Natural killer cell (primary cell): ENCODE data around the gene RSBN1L. TPM values are rescaled to one million over a fixed set of nuclear protein-coding genes. Genes with fewer than 3 reads are reported as not detected.
A peak's percentile ranks its signal among the peaks of the same experiment; 100 is the strongest.

Experiments used
- ATAC-seq, 3 donors: fragments of 150-1000 bp in 2 of 3; fragments of 200-7000 bp in 1 of 3; cut with Tn5 transposase; 1 replicate in 1 of 3; 2 replicates in 2 of 3; pipeline ENCODE4 v1.10.0; 2021; ENCODE audit warnings: mild to moderate bottlenecking in 2 of 3, moderate library complexity in 2 of 3
- DNase-seq, 2 donors: peaks; one replicate each; pipeline versions ENCODE4 v3.0.0 to v3.0.0-alpha.2; 2013 to 2021; ENCODE audit warnings: mixed read lengths in 1 of 2
- H3K27ac ChIP-seq: one replicate; pipeline ENCODE4 v1.5.1; 2013; ENCODE audit warnings: mild to moderate bottlenecking, low read length
- H3K27me3 ChIP-seq: one replicate; pipeline ENCODE4 v1.6.1; 2013; ENCODE audit warnings: low read length; ENCODE audit not compliant: control insufficient read depth, insufficient read depth
- H3K36me3 ChIP-seq: one replicate; pipeline ENCODE4 v1.6.1; 2013; ENCODE audit warnings: low read length; ENCODE audit not compliant: control insufficient read depth, insufficient read depth
- H3K4me1 ChIP-seq: one replicate; pipeline ENCODE4 v1.6.1; 2013; ENCODE audit warnings: low read length; ENCODE audit not compliant: control insufficient read depth, insufficient read depth
- H3K4me3 ChIP-seq: one replicate; pipeline ENCODE4 v1.5.1; 2013; ENCODE audit warnings: low read length
- H3K9me3 ChIP-seq: one replicate; pipeline ENCODE4 v1.6.1; 2013; ENCODE audit warnings: low read length; ENCODE audit not compliant: control insufficient read depth, insufficient read depth
- H3K27ac Mint-ChIP-seq, 2 donors: one replicate each; pipeline ENCODE4 v1.8.0; 2022; ENCODE audit warnings: mild to moderate bottlenecking in 2 of 2, mixed read lengths in 2 of 2, moderate library complexity in 1 of 2
- H3K27me3 Mint-ChIP-seq, 2 donors: one replicate each; pipeline ENCODE4 v1.8.0; 2022; ENCODE audit warnings: low read depth in 2 of 2, mixed read lengths in 2 of 2
- H3K36me3 Mint-ChIP-seq: one replicate; pipeline ENCODE4 v1.8.0; 2022; ENCODE audit warnings: mixed read lengths
- H3K4me1 Mint-ChIP-seq, 2 donors: one replicate each; pipeline ENCODE4 v1.8.0; 2022; ENCODE audit warnings: mixed read lengths in 2 of 2
- H3K4me3 Mint-ChIP-seq: one replicate; pipeline ENCODE4 v1.8.0; 2022; ENCODE audit warnings: mild to moderate bottlenecking, moderate library complexity, mixed read lengths
- H3K9me3 Mint-ChIP-seq, 2 donors: one replicate each; pipeline ENCODE4 v1.8.0; 2022; ENCODE audit warnings: mixed read lengths in 2 of 2
- WGBS: methylation state at CpG from one replicate; pipeline ENCODE4 v1.1.7; 2013; ENCODE audit warnings: missing lambda C conversion rate; ENCODE audit not compliant: insufficient coverage; 5-methylcytosine and 5-hydroxymethylcytosine counted together
- intact Hi-C: fragments of 100-400 bp; cut with micrococcal nuclease; formaldehyde crosslinking; loops from one replicate; pipeline ENCODE4 v1.14.2; 2022
- total RNA-seq, 4 donors: library from RNA; stranded (reverse); fragments of 120-200 nt in 1 of 4; gene quantifications; one replicate each; pipeline versions ENCODE4 v1.2.3 to v1.2.4, GENCODE V29; 2013 to 2022
- TF ChIP-seq, protein P1 (sequence below): fragments of 200-600 bp; IDR thresholded peaks from one replicate; pipeline ENCODE4 v1.8.0; 2022; ENCODE audit warnings: antibody characterized with exemption

The RSBN1L gene
- total RNA-seq, 3 donors from 2014 or later (not counting 1 experiment from before 2014, with no cell fraction given): 23.9 to 34.4 (median 33.4) TPM

DNA sequence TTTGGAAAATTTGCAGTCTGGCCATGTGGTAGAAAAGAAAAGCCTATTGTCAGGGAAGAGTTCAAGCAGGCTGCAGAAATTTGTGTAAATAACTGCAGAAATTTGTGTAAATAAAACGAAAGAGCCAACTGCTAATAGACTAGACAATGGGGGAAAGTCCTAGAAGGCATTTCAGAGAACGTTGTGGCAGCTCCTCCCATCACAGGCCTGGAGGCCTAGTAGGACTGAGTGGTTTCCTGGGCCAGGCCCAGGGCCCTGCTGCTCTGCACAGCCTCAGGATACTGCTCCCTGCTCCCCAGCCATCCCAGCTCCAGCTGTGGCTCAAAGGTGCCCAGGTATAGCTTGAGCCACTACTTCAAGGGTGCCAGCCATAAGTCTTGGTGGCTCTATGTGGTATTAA, 50.9 kb downstream of the RSBN1L start:
- no peak for ATAC-seq
- Mint-ChIP-seq H3K36me3 (no peaks in the 10 kb centered on the region), H3K9me3 (no peaks in the 10 kb centered on the region), H3K4me1 (peaks cover 34% of the 10 kb centered on the region in 2 donors), H3K4me3 (no peak overlapping the region), H3K27ac (peak overlapping the region; percentile 38 to 74), H3K27me3 (no peaks in the 10 kb centered on the region)
- Histone ChIP-seq H3K4me1 (no peaks in the 10 kb centered on the region), H3K9me3 (no peaks in the 10 kb centered on the region), H3K27me3 (no peaks in the 10 kb centered on the region), H3K27ac (no peak overlapping the region), H3K4me3 (no peak overlapping the region), H3K36me3 (peaks cover 17% of the 10 kb centered on the region)
- intact Hi-C loops: no loop called here
- WGBS: 93% methylated on average over 2 of the region's 2 CpGs
- TF ChIP-seq, protein P1, sequence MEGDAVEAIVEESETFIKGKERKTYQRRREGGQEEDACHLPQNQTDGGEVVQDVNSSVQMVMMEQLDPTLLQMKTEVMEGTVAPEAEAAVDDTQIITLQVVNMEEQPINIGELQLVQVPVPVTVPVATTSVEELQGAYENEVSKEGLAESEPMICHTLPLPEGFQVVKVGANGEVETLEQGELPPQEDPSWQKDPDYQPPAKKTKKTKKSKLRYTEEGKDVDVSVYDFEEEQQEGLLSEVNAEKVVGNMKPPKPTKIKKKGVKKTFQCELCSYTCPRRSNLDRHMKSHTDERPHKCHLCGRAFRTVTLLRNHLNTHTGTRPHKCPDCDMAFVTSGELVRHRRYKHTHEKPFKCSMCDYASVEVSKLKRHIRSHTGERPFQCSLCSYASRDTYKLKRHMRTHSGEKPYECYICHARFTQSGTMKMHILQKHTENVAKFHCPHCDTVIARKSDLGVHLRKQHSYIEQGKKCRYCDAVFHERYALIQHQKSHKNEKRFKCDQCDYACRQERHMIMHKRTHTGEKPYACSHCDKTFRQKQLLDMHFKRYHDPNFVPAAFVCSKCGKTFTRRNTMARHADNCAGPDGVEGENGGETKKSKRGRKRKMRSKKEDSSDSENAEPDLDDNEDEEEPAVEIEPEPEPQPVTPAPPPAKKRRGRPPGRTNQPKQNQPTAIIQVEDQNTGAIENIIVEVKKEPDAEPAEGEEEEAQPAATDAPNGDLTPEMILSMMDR: no peak
- DNase-seq: no peak

DNA sequence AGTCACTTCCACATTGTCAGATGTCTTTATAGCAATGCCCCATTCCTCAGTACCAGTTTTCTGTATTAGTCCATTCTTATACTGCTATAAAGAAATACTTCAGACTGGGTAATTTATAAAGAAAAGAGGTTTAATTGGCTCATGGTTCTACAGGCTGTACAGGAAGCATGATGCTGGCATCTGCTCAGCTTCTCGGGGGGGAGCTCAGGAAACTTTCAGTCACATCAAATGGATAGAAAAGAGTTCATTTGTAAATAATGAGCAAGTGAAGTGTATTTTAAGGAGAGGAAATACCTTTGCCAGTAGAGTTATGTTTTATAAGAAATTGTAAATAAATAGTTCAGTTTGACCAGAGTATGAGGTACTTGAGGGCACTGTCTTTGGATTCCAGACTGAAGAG, 51.5 kb downstream of the RSBN1L start:
- Mint-ChIP-seq H3K27me3 (no peaks in the 10 kb centered on the region), H3K9me3 (no peaks in the 10 kb centered on the region), H3K4me3 (no peak overlapping the region), H3K4me1 (peaks cover 39 to 40% of the 10 kb centered on the region in 2 donors), H3K36me3 (no peaks in the 10 kb centered on the region), H3K27ac (peak overlapping the region; percentile 38 to 74)
- Histone ChIP-seq H3K27me3 (no peaks in the 10 kb centered on the region), H3K27ac (no peak overlapping the region), H3K9me3 (no peaks in the 10 kb centered on the region), H3K4me1 (no peaks in the 10 kb centered on the region), H3K36me3 (peaks cover 18% of the 10 kb centered on the region), H3K4me3 (no peak overlapping the region)
- intact Hi-C loops: no loop called here
- DNase-seq: no peak
- 62% methylated on average over 1 of the region's 1 CpG for WGBS
- ATAC-seq: no peak
- TF ChIP-seq, protein P1: no peak

DNA sequence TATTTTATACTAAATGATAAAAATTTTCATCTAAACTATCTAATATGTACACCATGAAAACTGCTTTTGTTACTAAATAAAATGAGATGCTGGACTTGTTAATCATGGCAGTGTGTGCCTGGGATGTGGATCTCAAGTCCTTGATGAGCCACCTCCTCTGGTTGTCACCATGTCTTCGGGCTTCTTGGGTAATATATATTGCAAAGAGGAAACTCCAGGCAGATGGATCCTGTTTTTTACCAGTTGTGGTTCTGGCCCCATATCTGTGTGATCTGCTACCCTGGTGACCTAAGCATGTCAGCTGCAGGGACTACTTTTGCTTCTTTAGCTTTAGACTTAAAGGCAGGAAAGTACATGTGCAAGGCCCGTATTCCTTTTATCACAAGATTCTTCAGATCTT, 55.8 kb downstream of the RSBN1L start:
- H3K9me3 ChIP-seq: no peaks in the 10 kb centered on the region
- H3K27ac ChIP-seq: no peak overlapping the region
- WGBS: 24% methylated on average over 2 of the region's 2 CpGs
- no peak overlapping the region for H3K4me3 Mint-ChIP-seq
- intact Hi-C loops: no loop called here
- H3K4me1 Mint-ChIP-seq: peaks cover 45 to 47% of the 10 kb centered on the region in 2 donors
- H3K27me3 Mint-ChIP-seq: no peaks in the 10 kb centered on the region
- DNase-seq: peak in 1 of 2 donors; percentile 15
- H3K4me1 ChIP-seq: no peaks in the 10 kb centered on the region
- H3K9me3 Mint-ChIP-seq: no peaks in the 10 kb centered on the region
- TF ChIP-seq, protein P1: no peak
- no peaks in the 10 kb centered on the region for H3K36me3 Mint-ChIP-seq
- peaks cover 16% of the 10 kb centered on the region for H3K36me3 ChIP-seq
- H3K27me3 ChIP-seq: no peaks in the 10 kb centered on the region
- peak in 2 of 3 donors; percentile 42 to 78 for ATAC-seq
- peak overlapping the region in 1 of 2 donors; percentile 83 for H3K27ac Mint-ChIP-seq
- no peak overlapping the region for H3K4me3 ChIP-seq

DNA sequence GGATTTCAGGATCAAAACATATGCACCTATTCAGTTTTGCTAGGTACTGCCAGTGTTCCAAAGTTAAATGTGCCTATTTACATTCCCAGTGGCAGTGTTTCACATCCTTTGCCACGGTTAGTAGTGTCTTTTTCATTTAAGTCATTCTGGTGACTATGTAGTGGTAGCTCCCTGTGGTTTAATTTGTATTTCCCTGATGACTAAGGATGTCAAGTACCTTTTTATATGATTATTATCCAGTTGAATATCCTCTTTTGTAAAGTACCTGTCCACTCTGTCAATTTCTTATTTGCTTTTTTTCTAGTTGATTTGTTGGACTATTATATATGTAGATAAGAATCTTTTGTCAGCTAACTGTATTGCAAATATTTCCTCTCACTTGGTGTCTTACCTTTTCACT, 56.9 kb downstream of the RSBN1L start:
- Mint-ChIP-seq H3K27me3 (no peaks in the 10 kb centered on the region), H3K36me3 (no peaks in the 10 kb centered on the region), H3K9me3 (no peaks in the 10 kb centered on the region), H3K4me1 (peaks cover 44 to 46% of the 10 kb centered on the region in 2 donors), H3K4me3 (no peak overlapping the region), H3K27ac (peak overlapping the region; percentile 50 to 83)
- Histone ChIP-seq H3K4me3 (no peak overlapping the region), H3K9me3 (no peaks in the 10 kb centered on the region), H3K4me1 (no peaks in the 10 kb centered on the region), H3K36me3 (peaks cover 19% of the 10 kb centered on the region), H3K27ac (no peak overlapping the region), H3K27me3 (no peaks in the 10 kb centered on the region)
- no CpG with 5 or more reads among the region's 1 CpG for WGBS
- DNase-seq (no peak), ATAC-seq (no peak)
- intact Hi-C loops: no loop called here
- TF ChIP-seq, protein P1: no peak
